Esophagus mucosa (tissue), 1 donor: ENCODE data around the gene FAM47E. TPM values are rescaled to one million over a fixed set of nuclear protein-coding genes. Genes with fewer than 3 reads are reported as not detected.
A peak's percentile ranks its signal among the peaks of the same experiment; 100 is the strongest.

ENCODE experiments used
- ATAC-seq: fragments of 200-7000 bp; cut with Tn5 transposase; one replicate; pipeline ENCODE4 v1.9.1; 2020
- total RNA-seq: library from RNA; stranded (reverse); gene quantifications from one replicate; pipeline ENCODE4 v1.2.4, GENCODE V29; 2023
- donor health status: DM: yes; HTN: yes; CAD: no.

FAM47E gene
- total RNA-seq, 1 donor from 2014 or later, result 0.20 TPM

DNA sequence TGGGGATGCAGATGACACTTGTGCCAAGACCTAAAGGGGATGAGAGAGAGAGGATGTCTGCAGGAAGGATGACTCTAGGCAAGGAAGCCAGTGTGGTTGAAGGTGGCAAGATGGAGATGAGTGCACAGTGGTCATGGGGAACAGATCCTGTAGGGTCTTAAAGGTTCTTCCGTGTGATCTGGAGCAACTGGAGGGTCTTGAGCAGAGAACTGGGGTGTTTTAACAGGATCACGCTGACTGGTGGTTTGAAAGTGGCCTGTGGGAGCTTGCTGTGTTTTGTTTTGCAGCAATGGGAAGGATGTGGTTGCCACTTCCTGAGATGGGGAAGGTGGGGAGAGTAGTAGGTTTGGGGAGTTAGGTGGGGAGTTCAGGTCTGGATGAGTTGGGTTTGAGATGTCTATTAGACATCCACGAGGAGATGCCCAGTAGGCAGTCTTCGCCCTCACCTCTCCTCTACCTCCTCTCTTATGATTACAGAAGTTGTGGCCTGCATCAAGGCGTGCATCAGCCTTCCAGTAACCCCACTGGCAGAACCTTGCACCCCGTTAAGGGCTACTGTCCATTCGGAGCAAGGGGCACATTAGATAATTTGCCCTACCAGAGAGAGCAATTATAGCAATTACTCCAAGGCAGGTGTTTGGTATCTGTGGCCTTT, 53.6 kb downstream of the FAM47E start:
- ATAC-seq, result no peak

DNA sequence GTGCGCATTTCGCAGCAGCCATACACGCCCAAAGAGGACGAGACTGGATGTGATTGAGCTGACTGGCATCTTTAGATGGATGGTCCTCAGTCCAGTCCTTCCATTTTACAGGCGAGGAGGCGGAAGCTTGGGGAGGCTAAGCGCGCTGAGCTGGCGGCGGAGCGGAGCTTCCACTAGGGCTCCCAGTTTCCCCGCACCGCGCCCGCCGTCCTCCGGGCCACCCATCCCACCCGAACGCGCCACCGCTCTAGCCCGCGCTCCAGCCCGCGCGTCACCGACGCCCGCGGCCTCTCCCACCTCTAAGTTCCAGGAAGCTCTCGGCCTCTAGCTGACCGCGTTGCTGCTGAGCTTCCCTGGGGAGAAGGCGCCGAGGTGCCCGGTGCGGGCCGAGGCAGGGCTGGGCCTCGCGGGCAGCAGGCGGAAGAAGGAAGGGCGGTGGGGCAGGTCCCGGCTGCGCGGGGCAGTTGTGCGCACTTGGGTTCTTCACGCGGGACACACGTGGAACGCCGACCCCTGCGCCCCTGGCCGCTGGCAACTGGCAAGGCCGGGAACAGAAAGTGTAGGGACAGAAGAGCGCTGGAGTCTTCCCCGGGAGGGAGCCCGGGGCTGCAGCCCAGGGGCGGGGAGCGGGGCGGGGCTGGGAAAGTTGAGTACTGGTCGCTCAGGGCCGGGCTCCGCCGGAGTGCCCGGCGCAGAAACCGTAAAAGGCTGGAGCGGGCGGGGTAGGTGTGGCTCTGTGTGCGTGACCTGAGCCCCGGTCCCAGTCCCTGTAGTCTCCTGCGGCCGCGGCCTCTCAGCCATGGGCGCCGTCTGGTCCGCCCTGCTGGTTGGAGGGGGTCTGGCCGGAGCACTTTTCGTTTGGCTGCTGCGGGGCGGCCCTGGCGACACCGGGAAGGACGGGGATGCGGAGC, 54.7 kb downstream of the FAM47E start, which contains the start of gene STBD1:
STBD1 (plus strand) TSS at position 763 of the 911 bp plus-strand sequence; CDS start at position 800, 37 bp downstream.
- ATAC-seq, result peak; percentile 81

DNA sequence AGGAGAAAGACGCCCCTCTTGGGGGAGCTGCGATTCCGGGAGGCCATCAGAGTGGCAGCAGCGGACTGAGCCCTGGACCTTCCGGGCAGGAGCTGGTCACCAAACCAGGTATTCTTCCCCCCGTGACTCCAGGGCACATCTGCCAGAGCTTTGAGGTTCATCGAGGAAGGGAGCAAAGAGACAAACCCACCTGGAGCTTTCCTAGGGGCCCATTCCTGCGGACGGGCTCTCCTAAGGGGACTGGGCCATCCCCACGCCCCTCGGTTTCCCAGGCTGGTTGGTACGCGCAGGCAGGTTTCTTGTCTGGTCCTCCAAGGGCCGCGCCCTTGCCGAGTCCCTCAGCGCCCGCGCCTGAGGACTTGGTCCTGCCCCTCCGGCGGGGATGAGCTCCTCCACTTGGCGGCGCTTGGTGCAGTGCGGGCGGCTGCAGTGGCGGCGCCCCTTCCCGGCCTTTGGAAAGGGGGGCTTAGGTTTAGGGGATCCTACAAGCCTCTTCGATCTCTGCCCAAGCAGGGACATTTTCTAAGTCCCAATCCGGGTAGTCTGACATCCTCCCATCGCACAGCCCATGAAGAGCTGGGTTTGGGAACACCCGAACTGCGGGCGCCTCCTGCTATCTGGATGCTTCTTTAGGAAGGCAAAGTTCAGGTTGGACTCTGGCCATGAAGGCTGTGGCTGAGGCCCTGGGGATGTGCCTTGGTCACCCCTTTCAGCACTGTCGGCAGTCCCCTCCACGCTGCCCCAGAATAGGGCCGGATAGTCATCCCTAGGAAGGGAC, 55.5 kb downstream of the FAM47E start:
- ATAC-seq, result peak; percentile 61

DNA sequence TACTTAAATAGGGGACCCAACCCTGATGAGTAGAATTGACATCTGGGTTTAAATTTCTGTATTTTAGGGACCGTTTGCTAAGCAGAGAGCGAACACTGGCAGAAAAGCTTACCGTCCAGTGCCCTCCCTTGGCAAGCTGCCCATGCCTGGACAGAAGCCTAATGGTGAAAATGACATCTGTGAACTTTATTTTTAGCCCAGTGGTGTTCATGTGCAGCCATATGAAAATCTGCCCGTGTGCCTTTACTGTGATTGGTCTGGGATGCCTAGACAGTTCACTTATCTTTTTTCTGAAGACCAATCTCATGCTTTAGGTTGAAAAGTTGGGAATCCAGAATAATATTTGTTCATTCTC, 56.1 kb downstream of the FAM47E start:
- no peak for ATAC-seq

DNA sequence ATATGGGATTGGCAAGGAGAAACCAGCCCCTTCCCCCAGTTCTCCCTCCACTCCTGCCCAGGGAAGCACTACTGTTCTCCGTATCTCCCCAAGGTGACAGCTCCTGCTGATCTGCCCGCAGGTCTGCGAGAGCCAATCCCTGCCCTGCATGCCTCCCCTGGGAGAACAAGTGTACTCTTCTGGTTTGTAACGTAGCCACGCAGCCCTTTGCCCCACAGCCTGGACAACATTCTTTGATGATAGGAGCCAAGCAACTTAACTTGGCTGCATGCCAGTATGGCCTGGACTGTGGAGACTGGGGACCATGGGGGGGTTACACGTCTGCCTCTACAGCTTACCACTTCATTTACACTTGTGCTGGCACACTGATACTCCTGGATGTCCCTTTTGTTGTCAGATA, 57.0 kb downstream of the FAM47E start:
- no peak for ATAC-seq

DNA sequence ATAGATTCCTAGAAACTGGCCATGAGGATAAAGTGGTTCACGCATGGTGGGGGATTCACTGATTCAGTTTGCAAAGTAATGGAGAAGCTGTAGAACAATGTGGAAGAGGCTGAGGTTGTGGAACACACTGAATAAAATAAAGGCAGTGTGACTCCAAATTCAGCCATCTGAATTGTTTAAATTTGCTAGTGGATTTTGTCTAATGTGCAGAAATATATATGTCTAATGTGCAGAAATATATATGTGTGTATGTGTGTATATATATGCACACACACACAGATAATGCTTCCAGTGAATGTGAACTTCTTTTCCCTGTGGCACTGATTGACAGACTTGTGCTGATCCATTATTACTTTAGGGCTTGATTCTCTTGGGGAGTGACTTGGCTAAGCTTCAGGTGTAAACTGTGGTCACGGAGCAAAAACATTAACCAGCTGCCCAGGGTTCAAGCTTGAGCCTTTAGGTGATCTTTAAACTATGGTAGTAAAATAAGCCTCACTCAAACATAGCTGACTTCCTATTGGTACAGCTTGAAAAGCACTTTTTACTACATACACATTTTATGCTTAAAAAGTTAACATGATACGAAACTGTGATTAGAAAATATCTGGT, 58.5 kb downstream of the FAM47E start:
- no peak for ATAC-seq

DNA sequence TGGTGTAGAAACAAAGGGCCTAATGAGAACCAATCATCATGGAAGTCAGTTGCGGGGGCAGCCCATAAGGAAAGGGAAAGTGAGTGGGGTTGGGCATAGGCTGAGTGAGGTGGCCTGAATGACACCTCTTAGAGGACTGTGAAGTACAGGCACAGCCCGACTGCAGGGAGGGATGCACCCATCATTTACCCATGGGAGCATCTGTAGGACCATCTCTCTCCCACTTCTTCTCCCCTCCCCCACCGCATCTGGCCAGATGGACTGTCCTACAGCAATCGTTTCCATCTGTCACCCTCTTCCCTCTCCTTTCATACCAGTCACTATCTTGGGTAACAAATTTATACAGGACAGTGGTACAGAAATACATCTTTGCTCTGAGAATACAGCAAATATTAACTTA, 59.2 kb downstream of the FAM47E start:
- no peak for ATAC-seq

DNA sequence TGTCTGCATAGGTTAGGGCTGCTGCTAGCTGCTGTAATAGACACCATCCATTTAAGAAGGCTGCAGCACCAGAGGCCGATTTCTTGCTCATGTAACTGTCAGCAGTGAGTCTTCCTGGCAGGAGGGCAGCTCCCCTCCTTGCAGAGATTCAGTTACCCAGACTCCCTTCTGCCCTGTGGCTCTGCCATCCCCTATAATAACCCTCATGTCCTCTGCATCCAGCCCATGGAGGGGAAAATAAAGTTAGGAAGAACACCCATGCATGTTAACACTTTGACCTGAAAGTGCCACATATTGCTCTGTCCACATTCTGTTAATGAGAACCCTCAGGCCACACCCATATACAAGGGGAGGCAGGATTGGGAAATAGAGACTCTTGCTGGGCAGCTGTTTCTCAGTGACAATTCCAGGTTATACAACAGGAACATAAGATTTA, 60.4 kb downstream of the FAM47E start:
- no peak for ATAC-seq

DNA sequence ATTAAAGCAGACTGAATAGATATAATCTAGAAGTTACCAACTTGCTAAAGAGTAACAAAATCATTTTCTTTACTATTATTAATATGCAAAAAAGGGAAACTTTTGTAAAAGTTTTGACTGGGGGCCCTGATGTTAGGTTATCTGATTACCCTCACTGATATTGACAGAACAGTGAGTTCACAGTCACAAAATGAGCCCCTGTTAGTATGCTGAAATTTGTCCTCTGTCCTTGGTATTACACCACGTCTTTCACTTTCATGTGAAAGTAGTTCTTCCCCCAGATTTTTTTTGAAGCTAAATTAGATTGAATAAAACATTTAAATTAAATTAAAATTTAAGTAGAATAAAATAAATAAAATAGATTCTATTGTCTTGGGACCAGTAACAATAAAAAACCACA, 60.9 kb downstream of the FAM47E start:
- no peak for ATAC-seq

DNA sequence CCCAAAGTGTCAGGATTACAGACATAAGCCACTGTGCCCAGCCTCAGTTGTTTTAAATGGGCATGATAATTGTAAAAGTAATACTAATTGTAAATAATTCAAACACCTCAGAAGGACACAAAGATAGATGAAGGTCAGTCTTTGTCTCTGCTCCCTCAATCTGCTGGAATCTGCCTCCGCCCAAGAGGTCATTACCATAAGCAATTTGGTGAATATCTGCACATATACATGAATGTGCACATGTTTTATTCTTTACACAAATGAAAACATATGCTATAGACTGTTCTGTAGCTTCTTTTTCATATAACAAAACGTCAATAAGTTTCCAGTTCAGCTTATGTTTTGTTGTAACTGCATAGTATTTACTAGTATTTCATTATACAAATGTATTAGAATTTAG, 62.0 kb downstream of the FAM47E start:
- ATAC-seq, result no peak

DNA sequence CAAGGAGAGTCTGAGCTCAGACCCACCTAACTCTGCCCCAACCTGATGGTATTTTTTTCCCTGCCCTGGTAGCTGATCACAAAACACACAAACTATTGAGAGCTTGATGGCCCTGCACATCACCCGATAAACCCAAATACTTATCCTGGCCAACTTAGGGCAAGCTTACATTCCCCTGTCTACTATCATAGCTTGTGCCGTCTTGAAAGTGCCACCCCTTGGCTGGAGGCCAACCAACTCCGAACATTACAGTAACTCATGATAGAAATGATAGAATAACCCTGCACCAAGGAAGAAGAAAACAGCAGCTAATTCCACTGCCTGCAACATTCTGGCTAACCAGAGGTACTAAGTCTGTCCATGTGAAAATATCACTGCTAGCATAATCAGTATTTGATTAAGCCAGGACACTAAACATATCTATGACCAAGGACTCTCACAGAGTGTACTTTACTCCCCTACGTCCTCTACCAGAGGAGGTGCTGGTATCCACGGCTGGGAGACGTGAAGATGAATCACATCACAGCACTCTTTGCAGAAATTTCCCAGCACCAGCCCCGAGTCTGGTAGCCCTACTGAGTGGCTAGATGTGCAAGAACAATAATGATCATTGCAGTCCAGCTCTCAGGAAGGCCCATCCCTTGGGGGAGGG, 63.9 kb downstream of the FAM47E start:
- ATAC-seq, result no peak

DNA sequence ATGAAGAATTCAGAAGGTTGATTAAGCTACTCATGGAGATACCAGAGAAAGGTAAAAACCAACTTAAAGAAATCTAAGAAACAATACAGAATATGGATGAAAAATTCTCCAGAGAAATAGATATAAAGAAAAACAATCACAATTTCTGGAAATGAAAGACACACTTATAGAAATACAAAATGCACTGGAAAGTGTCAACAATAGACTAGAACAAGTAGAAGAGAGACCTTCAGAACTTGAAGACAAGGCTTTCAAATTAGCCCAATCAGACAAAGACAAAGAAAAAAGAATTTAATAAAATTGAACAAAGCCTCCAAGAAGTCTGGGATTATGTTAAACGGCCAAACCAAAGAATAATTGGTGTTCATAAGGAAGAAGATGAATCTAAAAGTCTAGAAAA, 64.6 kb downstream of the FAM47E start:
- no peak for ATAC-seq

DNA sequence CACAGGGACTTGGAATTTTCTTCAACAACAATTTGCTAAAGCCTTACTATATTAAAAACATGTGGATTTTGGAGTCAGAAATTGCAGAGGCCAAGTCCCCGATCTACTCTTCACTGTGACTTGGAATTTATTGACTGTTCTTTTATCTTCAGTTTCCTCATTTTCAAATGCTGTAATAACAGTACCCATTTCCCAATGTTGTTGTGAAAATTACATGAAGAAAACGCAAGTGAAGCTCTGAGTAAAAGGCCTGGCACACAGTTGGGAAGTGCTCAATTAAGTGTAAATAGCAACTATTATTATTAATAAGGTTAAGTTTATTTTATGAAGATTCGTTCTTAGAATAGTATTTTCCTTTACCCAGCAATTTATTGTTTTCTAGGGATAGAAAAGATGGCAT, 70.7 kb downstream of the FAM47E start:
- no peak for ATAC-seq

DNA sequence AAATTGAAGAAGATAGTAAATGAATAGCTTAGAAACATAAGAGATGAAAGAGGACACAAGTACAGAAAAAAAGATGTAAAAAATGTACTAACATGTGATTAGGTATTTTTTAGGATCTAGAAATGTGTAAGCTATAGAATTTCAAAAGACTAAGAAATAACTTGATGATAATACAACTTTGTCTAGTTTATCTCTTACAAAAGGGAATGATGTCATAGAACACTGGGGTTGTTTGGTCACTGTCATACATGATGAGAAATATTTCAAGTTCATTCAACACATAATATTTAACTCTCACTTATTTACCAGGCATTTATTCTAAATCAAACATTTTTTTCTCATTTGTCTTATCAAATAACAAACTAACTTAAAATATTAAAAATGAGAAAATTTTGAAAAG, 73.6 kb downstream of the FAM47E start:
- no peak for ATAC-seq

DNA sequence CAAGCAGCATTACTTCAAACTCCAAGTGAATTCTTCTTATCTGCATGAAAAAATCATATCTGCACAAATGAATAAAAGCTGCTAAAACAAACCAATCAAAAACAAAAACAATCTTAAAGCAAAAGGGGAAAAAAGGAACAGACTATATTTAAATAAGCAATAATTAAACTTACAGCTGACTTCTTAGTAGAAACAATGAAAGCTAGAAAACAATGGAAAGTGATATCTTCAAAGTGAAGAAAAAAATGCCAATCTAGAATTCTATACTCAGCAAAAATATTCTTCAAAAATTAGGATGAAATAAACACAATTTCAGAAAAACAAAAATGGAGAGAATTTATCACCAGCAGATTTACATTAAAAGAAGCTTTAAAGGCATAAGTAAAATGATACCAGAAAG, 75.0 kb downstream of the FAM47E start:
- no peak for ATAC-seq

Other genes with a start within 250 kb of the FAM47E start
- gene CXCL9, start 244.2 kb upstream of the FAM47E start, total RNA-seq, result not detected
- 0.32 TPM for gene CXCL10, start 228.2 kb upstream of the FAM47E start, total RNA-seq
- gene CXCL11, start 215.7 kb upstream of the FAM47E start, total RNA-seq, result 0.24 TPM
- not detected for gene ART3, start 177.0 kb upstream of the FAM47E start, total RNA-seq
- 31.7 TPM for gene NUP54, start 103.3 kb upstream of the FAM47E start, total RNA-seq
- gene SCARB2, start 37.9 kb upstream of the FAM47E start, total RNA-seq, result 70.0 TPM
- 2.9 TPM for gene STBD1, start 55.0 kb downstream of the FAM47E start, total RNA-seq
- not detected for gene CCDC158, start 169.4 kb downstream of the FAM47E start, total RNA-seq
- 20.7 TPM for gene SHROOM3, start 183.5 kb downstream of the FAM47E start, total RNA-seq